Neural progenitor cell (in vitro differentiated cells): ENCODE data around the gene NOP16. TPM values are rescaled to one million over a fixed set of nuclear protein-coding genes. Genes with fewer than 3 reads are reported as not detected.

Experiments used
- DNase-seq: peaks from one replicate; pipeline ENCODE4 v3.0.0-alpha.2; 2016; ENCODE audit warnings: low spot score
- H2AFZ ChIP-seq: fragments of 200-600 bp; sonication (generic); replicated peaks from 2 replicates; pipeline ENCODE4 v1.6.1; 2016; ENCODE audit warnings: antibody characterized with exemption
- H3F3A ChIP-seq: fragments of 200-600 bp; sonication (generic); 2 replicates; pipeline ENCODE4 v1.6.1; 2016; ENCODE audit warnings: antibody characterized with exemption, low read depth
- H3K27ac ChIP-seq: fragments of 200-600 bp; sonication (generic); 2 replicates; pipeline ENCODE4 v1.5.1; 2016; ENCODE audit warnings: mild to moderate bottlenecking
- H3K27me3 ChIP-seq: fragments of 200-600 bp; sonication (generic); 2 replicates; pipeline ENCODE4 v1.6.1; 2016; ENCODE audit warnings: mild to moderate bottlenecking, moderate library complexity
- H3K36me3 ChIP-seq: fragments of 200-600 bp; sonication (generic); 2 replicates; pipeline ENCODE4 v1.5.1; 2016
- H3K4me1 ChIP-seq: fragments of 200-600 bp; sonication (generic); 2 replicates; pipeline ENCODE4 v1.6.1; 2016; ENCODE audit warnings: mixed run types
- H3K4me2 ChIP-seq: fragments of 200-600 bp; sonication (generic); 2 replicates; pipeline ENCODE4 v1.6.1; 2016
- H3K4me3 ChIP-seq: fragments of 200-600 bp; sonication (generic); 2 replicates; pipeline ENCODE4 v1.5.1; 2016
- H3K79me2 ChIP-seq: fragments of 200-600 bp; sonication (generic); 2 replicates; pipeline ENCODE4 v1.6.1; 2016; ENCODE audit warnings: low read depth
- H3K9ac ChIP-seq: fragments of 200-600 bp; sonication (generic); 2 replicates; pipeline ENCODE4 v1.6.1; 2016
- H3K9me3 ChIP-seq: fragments of 200-600 bp; sonication (generic); 2 replicates; pipeline ENCODE4 v1.5.1; 2016; ENCODE audit warnings: low read depth
- H4K20me1 ChIP-seq: fragments of 200-600 bp; sonication (generic); 2 replicates; pipeline ENCODE4 v1.6.1; 2016; ENCODE audit warnings: low read depth
- H3K27ac Mint-ChIP-seq: 3 replicates; pipeline ENCODE4 v1.8.0; 2021; ENCODE audit warnings: mixed read lengths
- H3K27me3 Mint-ChIP-seq: 2 replicates; pipeline ENCODE4 v1.8.0; 2022; ENCODE audit warnings: low read depth, mild to moderate bottlenecking, inconsistent platforms, moderate library complexity, mixed read lengths; ENCODE audit not compliant: insufficient read depth
- H3K36me3 Mint-ChIP-seq: 3 replicates; pipeline ENCODE4 v1.8.0; 2021; ENCODE audit warnings: mixed read lengths
- H3K4me1 Mint-ChIP-seq: 3 replicates; pipeline ENCODE4 v1.8.0; 2021; ENCODE audit warnings: mixed read lengths
- H3K4me3 Mint-ChIP-seq: 3 replicates; pipeline ENCODE4 v1.8.0; 2021; ENCODE audit warnings: mild to moderate bottlenecking, moderate library complexity, mixed read lengths
- H3K9me3 Mint-ChIP-seq: 3 replicates; pipeline ENCODE4 v1.8.0; 2020; ENCODE audit warnings: mixed read lengths
- EZH2 ChIP-seq: fragments of 200-600 bp; sonication (generic); IDR thresholded peaks from 2 replicates; pipeline ENCODE4 v1.6.1; 2017; ENCODE audit warnings: antibody characterized with exemption, mild to moderate bottlenecking, moderate library complexity
- EZH2phosphoT487 ChIP-seq: fragments of 200-600 bp; sonication (generic); IDR thresholded peaks from 2 replicates; pipeline ENCODE4 v1.6.1; 2017; ENCODE audit warnings: antibody characterized with exemption
- total RNA-seq: library from RNA; depleted of rRNA; stranded (reverse); fragments of >200 nt; gene quantifications from 2 replicates; pipeline ENCODE4 v1.2.3, GENCODE V29; 2015; ENCODE audit warnings: low replicate concordance
- TF ChIP-seq, protein P1 (sequence below): fragments of 200-600 bp; sonication (generic); IDR thresholded peaks from 2 replicates; pipeline ENCODE4 v1.5.1; 2017; ENCODE audit warnings: antibody characterized with exemption, mild to moderate bottlenecking

NOP16 gene
- total RNA-seq, 1 donor from 2014 or later, result 10.3 TPM

- Mint-ChIP-seq H3K27me3 (peaks cover 11% of the 10 kb centered on the region), H3K9me3 (no peaks in the 10 kb centered on the region), H3K36me3 (peaks cover 3% of the 10 kb centered on the region), H3K4me1 (peaks cover 20% of the 10 kb centered on the region), H3K27ac (no peak overlapping the region), H3K4me3 (peak overlapping the region; percentile 98)
- H3K27me3 ChIP-seq, result no peaks in the 10 kb centered on the region
- peaks cover 45% of the 10 kb centered on the region for H3K79me2 ChIP-seq
- peaks cover 8% of the 10 kb centered on the region for H4K20me1 ChIP-seq
- H3K4me1 ChIP-seq, result peaks cover 11% of the 10 kb centered on the region
- peaks cover 7% of the 10 kb centered on the region for H3F3A ChIP-seq
- H3K4me2 ChIP-seq, result peak overlapping the region; percentile 87
- H3K27ac ChIP-seq, result no peak overlapping the region
- no peaks in the 10 kb centered on the region for H3K9me3 ChIP-seq
- DNase-seq, result no peak
- no peak overlapping the region for H3K4me3 ChIP-seq
- no peak overlapping the region for H3K9ac ChIP-seq
- no peak for TF ChIP-seq EZH2phosphoT487
- TF ChIP-seq EZH2, result no peak
- TF ChIP-seq, protein P1, sequence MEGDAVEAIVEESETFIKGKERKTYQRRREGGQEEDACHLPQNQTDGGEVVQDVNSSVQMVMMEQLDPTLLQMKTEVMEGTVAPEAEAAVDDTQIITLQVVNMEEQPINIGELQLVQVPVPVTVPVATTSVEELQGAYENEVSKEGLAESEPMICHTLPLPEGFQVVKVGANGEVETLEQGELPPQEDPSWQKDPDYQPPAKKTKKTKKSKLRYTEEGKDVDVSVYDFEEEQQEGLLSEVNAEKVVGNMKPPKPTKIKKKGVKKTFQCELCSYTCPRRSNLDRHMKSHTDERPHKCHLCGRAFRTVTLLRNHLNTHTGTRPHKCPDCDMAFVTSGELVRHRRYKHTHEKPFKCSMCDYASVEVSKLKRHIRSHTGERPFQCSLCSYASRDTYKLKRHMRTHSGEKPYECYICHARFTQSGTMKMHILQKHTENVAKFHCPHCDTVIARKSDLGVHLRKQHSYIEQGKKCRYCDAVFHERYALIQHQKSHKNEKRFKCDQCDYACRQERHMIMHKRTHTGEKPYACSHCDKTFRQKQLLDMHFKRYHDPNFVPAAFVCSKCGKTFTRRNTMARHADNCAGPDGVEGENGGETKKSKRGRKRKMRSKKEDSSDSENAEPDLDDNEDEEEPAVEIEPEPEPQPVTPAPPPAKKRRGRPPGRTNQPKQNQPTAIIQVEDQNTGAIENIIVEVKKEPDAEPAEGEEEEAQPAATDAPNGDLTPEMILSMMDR, result no peak
- H3K36me3 ChIP-seq, result no peaks in the 10 kb centered on the region
- H2AFZ ChIP-seq, result no peak overlapping the region
Observed at GRCh38 chr5:176386491-176386890, 1.9 kb downstream of the NOP16 start.

DNA sequence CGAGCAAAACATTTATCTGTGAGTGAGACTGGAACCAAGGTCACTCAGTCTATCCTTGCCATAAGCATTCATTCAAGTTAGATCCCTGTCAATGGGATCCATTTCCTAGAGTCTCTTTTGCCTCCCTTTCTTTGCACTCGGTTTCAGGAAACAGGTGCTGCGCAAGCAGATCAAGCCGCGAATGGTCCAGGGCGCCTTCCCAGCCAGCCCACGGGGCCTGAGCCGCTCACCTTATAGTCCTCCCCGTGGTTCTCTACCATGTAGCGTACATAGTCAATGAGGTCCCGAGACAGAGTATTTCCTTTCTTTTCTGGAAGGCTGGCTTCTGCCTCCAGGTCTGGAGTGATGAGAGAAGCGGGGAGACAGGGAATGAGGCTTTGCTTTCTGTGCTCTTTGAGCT lies 3.4 kb downstream of the NOP16 start:
- Histone ChIP-seq H3K4me3 (no peak overlapping the region), H3K79me2 (peaks cover 37% of the 10 kb centered on the region), H3F3A (peaks cover 7% of the 10 kb centered on the region), H3K9me3 (no peaks in the 10 kb centered on the region), H3K27me3 (no peaks in the 10 kb centered on the region), H2AFZ (no peak overlapping the region), H3K9ac (no peak overlapping the region), H3K4me2 (no peak overlapping the region), H3K36me3 (no peaks in the 10 kb centered on the region), H3K27ac (no peak overlapping the region), H3K4me1 (peaks cover 11% of the 10 kb centered on the region), H4K20me1 (peaks cover 8% of the 10 kb centered on the region)
- TF ChIP-seq EZH2phosphoT487 (no peak), EZH2 (no peak)
- TF ChIP-seq, protein P1, result no peak
- Mint-ChIP-seq H3K4me3 (no peak overlapping the region), H3K27me3 (peaks cover 11% of the 10 kb centered on the region), H3K9me3 (no peaks in the 10 kb centered on the region), H3K4me1 (peaks cover 20% of the 10 kb centered on the region), H3K27ac (no peak overlapping the region), H3K36me3 (peaks cover 3% of the 10 kb centered on the region)
- no peak for DNase-seq

GRCh38 chr5:176384366-176384930 lies 4.0 kb downstream of the NOP16 start:
- Mint-ChIP-seq H3K4me1 (peaks cover 17% of the 10 kb centered on the region), H3K4me3 (no peak overlapping the region), H3K27me3 (peaks cover 9% of the 10 kb centered on the region), H3K9me3 (no peaks in the 10 kb centered on the region), H3K36me3 (peaks cover 2% of the 10 kb centered on the region), H3K27ac (no peak overlapping the region)
- Histone ChIP-seq H2AFZ (no peak overlapping the region), H3K4me2 (no peak overlapping the region), H3K4me1 (peaks cover 7% of the 10 kb centered on the region), H3K4me3 (no peak overlapping the region), H3K9me3 (no peaks in the 10 kb centered on the region), H3K9ac (no peak overlapping the region), H3F3A (peaks cover 4% of the 10 kb centered on the region), H3K36me3 (no peaks in the 10 kb centered on the region), H3K79me2 (peaks cover 32% of the 10 kb centered on the region), H3K27me3 (no peaks in the 10 kb centered on the region), H4K20me1 (peaks cover 8% of the 10 kb centered on the region), H3K27ac (no peak overlapping the region)
- DNase-seq, result no peak
- no peak for TF ChIP-seq EZH2phosphoT487
- TF ChIP-seq, protein P1, result no peak
- no peak for TF ChIP-seq EZH2
